GM23338 (cell line): ENCODE data around the gene SMC1A. TPM values are rescaled to one million over a fixed set of nuclear protein-coding genes. Genes with fewer than 3 reads are reported as not detected.

ENCODE experiments used
- ATAC-seq: fragments of 200-7000 bp; cut with Tn5 transposase; 3 replicates; pipeline ENCODE4 v1.9.1; 2020
- DNase-seq: peaks from one replicate; pipeline ENCODE4 v3.0.0-alpha.2; 2015; ENCODE audit warnings: low spot score
- H2AFZ ChIP-seq: fragments of 200-600 bp; sonication (generic); 2 replicates; pipeline ENCODE4 v1.8.0; 2016; ENCODE audit warnings: antibody characterized with exemption, mild to moderate bottlenecking, moderate library complexity
- H3F3A ChIP-seq: fragments of 200-600 bp; sonication (generic); replicated peaks from 2 replicates; pipeline ENCODE4 v1.8.0; 2017; ENCODE audit warnings: antibody characterized with exemption, mixed run types, low read depth
- H3K27ac ChIP-seq: fragments of 200-600 bp; sonication (generic); 2 replicates; pipeline ENCODE4 v1.6.1; 2016; ENCODE audit warnings: low read depth
- H3K27me3 ChIP-seq: fragments of 200-600 bp; sonication (generic); 2 replicates; pipeline ENCODE4 v1.8.0; 2016; ENCODE audit warnings: mild to moderate bottlenecking, mixed run types, moderate library complexity; ENCODE audit not compliant: insufficient read depth
- H3K36me3 ChIP-seq: fragments of 200-600 bp; sonication (generic); 2 replicates; pipeline ENCODE4 v1.8.0; 2016; ENCODE audit warnings: mild to moderate bottlenecking; ENCODE audit not compliant: insufficient read depth
- H3K4me1 ChIP-seq: fragments of 200-600 bp; sonication (generic); 2 replicates; pipeline ENCODE4 v1.8.0; 2016; ENCODE audit warnings: mild to moderate bottlenecking, moderate library complexity; ENCODE audit not compliant: insufficient read depth
- H3K4me2 ChIP-seq: fragments of 200-600 bp; sonication (generic); 2 replicates; pipeline ENCODE4 v1.7.1; 2017; ENCODE audit warnings: mixed run types
- H3K4me3 ChIP-seq: fragments of 200-600 bp; sonication (generic); 2 replicates; pipeline ENCODE4 v1.6.1; 2016; ENCODE audit warnings: mixed run types
- H3K79me2 ChIP-seq: fragments of 200-600 bp; sonication (generic); replicated peaks from 2 replicates; pipeline ENCODE4 v1.8.0; 2017; ENCODE audit warnings: mild to moderate bottlenecking; ENCODE audit not compliant: insufficient read depth
- H3K9me2 ChIP-seq: fragments of 200-600 bp; sonication (generic); 2 replicates; pipeline ENCODE4 v1.8.0; 2017; ENCODE audit not compliant: insufficient read depth
- H4K20me1 ChIP-seq: fragments of 200-600 bp; sonication (generic); replicated peaks from 2 replicates; pipeline ENCODE4 v1.8.0; 2017; ENCODE audit warnings: mild to moderate bottlenecking; ENCODE audit not compliant: insufficient read depth
- H3K27ac Mint-ChIP-seq: 2 replicates; pipeline ENCODE4 v1.8.0; 2020; ENCODE audit warnings: inconsistent platforms, mild to moderate bottlenecking, moderate library complexity, mixed read lengths
- H3K27me3 Mint-ChIP-seq: 3 replicates; pipeline ENCODE4 v1.8.0; 2022; ENCODE audit warnings: low read depth, mild to moderate bottlenecking, moderate library complexity, mixed read lengths, inconsistent platforms; ENCODE audit not compliant: insufficient read depth, poor library complexity
- H3K36me3 Mint-ChIP-seq: 3 replicates; pipeline ENCODE4 v1.8.0; 2021; ENCODE audit warnings: low read depth, mild to moderate bottlenecking, inconsistent platforms, moderate library complexity, mixed read lengths
- H3K4me1 Mint-ChIP-seq: 3 replicates; pipeline ENCODE4 v1.8.0; 2020; ENCODE audit warnings: mild to moderate bottlenecking, inconsistent platforms, mixed read lengths
- H3K4me3 Mint-ChIP-seq: 3 replicates; pipeline ENCODE4 v1.8.0; 2021; ENCODE audit warnings: moderate library complexity, mild to moderate bottlenecking, inconsistent platforms, mixed read lengths
- H3K9me3 Mint-ChIP-seq: 3 replicates; pipeline ENCODE4 v1.8.0; 2020; ENCODE audit warnings: moderate library complexity, mild to moderate bottlenecking, inconsistent platforms, mixed read lengths
- CREB1 ChIP-seq: fragments of 250-450 bp; sonication (Bioruptor Pico); IDR thresholded peaks from 2 replicates; pipeline ENCODE4 v1.5.0; 2020; ENCODE audit warnings: low read depth, mild to moderate bottlenecking, moderate library complexity
- ETS1 ChIP-seq: IDR thresholded peaks from 2 replicates; pipeline ENCODE4 v1.6.1; 2016; ENCODE audit warnings: antibody characterized with exemption
- EZH2 ChIP-seq: fragments of 200-600 bp; sonication (generic); IDR thresholded peaks from one replicate; pipeline ENCODE4 v1.8.0; 2017; ENCODE audit warnings: antibody characterized with exemption, mild to moderate bottlenecking, low read depth; ENCODE audit not compliant: unreplicated experiment
- EZH2phosphoT487 ChIP-seq: fragments of 200-600 bp; sonication (generic); IDR thresholded peaks from one replicate; pipeline ENCODE4 v1.8.1; 2018; ENCODE audit warnings: antibody characterized with exemption; ENCODE audit not compliant: unreplicated experiment
- JUNB ChIP-seq: IDR thresholded peaks from one replicate; pipeline ENCODE4 v1.6.1; 2016; ENCODE audit warnings: antibody characterized with exemption; ENCODE audit not compliant: unreplicated experiment
- POLR2AphosphoS5 ChIP-seq: IDR thresholded peaks from 2 replicates; pipeline ENCODE4 v1.6.1; 2016; ENCODE audit warnings: antibody characterized with exemption, low read depth
- REST ChIP-seq: IDR thresholded peaks from one replicate; pipeline ENCODE4 v1.6.1; 2018; ENCODE audit warnings: antibody characterized with exemption; ENCODE audit not compliant: unreplicated experiment
- STAT1 ChIP-seq: IDR thresholded peaks from one replicate; pipeline ENCODE4 v1.6.1; 2016; ENCODE audit warnings: antibody characterized with exemption; ENCODE audit not compliant: unreplicated experiment
- polyA plus RNA-seq: library from polyadenylated mRNA; unstranded; fragments of >200 nt; fragmentation: Nextera tagmentation; extraction: Ambion mirVana; gene quantifications from 2 replicates; pipeline ENCODE4 v1.2.1, GENCODE V29; 2016
- total RNA-seq: library from RNA; depleted of rRNA; stranded (reverse); fragments of >200 nt; shearing (Covaris generic); gene quantifications from 2 replicates; pipeline ENCODE4 v1.2.3, GENCODE V29; 2014

SMC1A gene
- total and polyA plus RNA-seq, 2 experiments from 2014 or later, result 63.3 to 69.0 TPM

DNA sequence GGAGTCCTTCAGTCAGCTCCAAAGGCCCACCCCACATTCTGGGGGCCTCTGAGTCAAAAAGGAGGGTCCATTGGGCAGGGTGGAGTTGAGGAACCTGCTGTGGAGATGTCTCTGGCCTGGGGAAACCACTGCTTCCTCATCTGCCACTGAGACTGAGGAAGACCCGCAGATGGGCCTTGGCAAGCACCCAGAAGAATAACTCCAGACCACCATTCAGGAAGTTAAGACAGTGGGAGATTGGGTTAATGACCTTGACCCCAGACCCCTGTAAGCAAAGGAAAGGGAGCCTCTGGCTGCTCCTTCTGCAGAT is 19.8 kb upstream of the SMC1A start (continued):
- TF ChIP-seq REST, result no peak
- TF ChIP-seq EZH2phosphoT487, result no peak
- no peak for TF ChIP-seq STAT1
- no peak for TF ChIP-seq CREB1 (CRISPR knock-in tag)
- TF ChIP-seq EZH2, result no peak
- no peak for TF ChIP-seq POLR2AphosphoS5
- TF ChIP-seq JUNB, result no peak
- TF ChIP-seq ETS1, result no peak

- Histone ChIP-seq H3K4me2 (peak overlapping the region; percentile 86), H2AFZ (peak overlapping the region; percentile 96), H3K9me2 (no peaks in the 10 kb centered on the region), H3K27ac (no peak overlapping the region), H3K36me3 (no peaks in the 10 kb centered on the region), H4K20me1 (no peaks in the 10 kb centered on the region), H3F3A (no peaks in the 10 kb centered on the region), H3K4me1 (peaks cover 6% of the 10 kb centered on the region; the same call in 1 of the 2 replicates), H3K27me3 (peaks cover 21% of the 10 kb centered on the region), H3K4me3 (peak overlapping the region; percentile 63), H3K79me2 (no peaks in the 10 kb centered on the region)
- Mint-ChIP-seq H3K4me1 (peaks cover 3% of the 10 kb centered on the region), H3K36me3 (no peaks in the 10 kb centered on the region), H3K9me3 (no peaks in the 10 kb centered on the region), H3K4me3 (peak overlapping the region; percentile 77), H3K27ac (no peak overlapping the region), H3K27me3 (peaks cover 8% of the 10 kb centered on the region)
- peak; percentile 78 for DNase-seq
- peak; percentile 42 for TF ChIP-seq POLR2AphosphoS5
- no peak for TF ChIP-seq EZH2phosphoT487
- TF ChIP-seq STAT1, result no peak
- peak; percentile 91 for ATAC-seq
These were observed 19.3 kb upstream of the SMC1A start for GRCh38 chrX:53441531-53442321.
